H1 (cell line): ENCODE results near the gene NEB. TPM values are rescaled to one million over a fixed set of nuclear protein-coding genes. Genes with fewer than 3 reads are reported as not detected.

Source experiments
- CTCF ChIA-PET: fragments of 300-600 bp; sonication (Branson Sonifier 250); formaldehyde crosslinking; loops from one replicate; lab custom pipeline; 2021; ENCODE audit not compliant: partially characterized antibody; lab: Charles Lee
- POLR2A ChIA-PET: fragments of 300-600 bp; sonication (Branson Sonifier 250); formaldehyde crosslinking; loops from one replicate; lab custom pipeline; 2021; ENCODE audit warnings: inconsistent platforms; ENCODE audit not compliant: partially characterized antibody; lab: Charles Lee
- DNase-seq, 2 experiments: peaks; one replicate each; pipeline versions ENCODE4 v3.0.0 to v3.0.0-alpha.2; 2010 to 2022; ENCODE audit warnings: low spot score in 2 of 2, low read depth in 1 of 2, mixed read lengths in 1 of 2
- FAIRE-seq: peaks from 2 replicates; lab custom pipeline; 2011; peaks lifted over from hg19 to GRCh38; lab: Jason Lieb, UNC
- H2AFZ ChIP-seq: 2 replicates; pipeline ENCODE4 v1.8.1; 2012; ENCODE audit warnings: low read length, inconsistent platforms
- H2AK5ac ChIP-seq: 2 replicates; pipeline ENCODE4 v1.6.1; 2013; ENCODE audit warnings: low read depth, low read length
- H2BK120ac ChIP-seq: replicated peaks from 2 replicates; pipeline ENCODE3; 2013; ENCODE audit warnings: low read depth, low read length, inconsistent platforms
- H2BK12ac ChIP-seq: 2 replicates; pipeline ENCODE4 v1.6.1; 2013; ENCODE audit warnings: low read depth, low read length
- H2BK15ac ChIP-seq: 2 replicates; pipeline ENCODE4 v1.6.1; 2013; ENCODE audit warnings: low read length
- H2BK20ac ChIP-seq: 2 replicates; pipeline ENCODE4 v1.6.1; 2013; ENCODE audit warnings: low read length
- H2BK5ac ChIP-seq: 2 replicates; pipeline ENCODE4 v1.6.1; 2013; ENCODE audit warnings: low read depth, low read length
- H3K14ac ChIP-seq: 2 replicates; pipeline ENCODE4 v1.6.1; 2013; ENCODE audit warnings: inconsistent platforms; ENCODE audit not compliant: insufficient read length
- H3K18ac ChIP-seq: 2 replicates; pipeline ENCODE4 v1.6.1; 2013; ENCODE audit warnings: low read length; ENCODE audit errors: extremely low read depth
- H3K23ac ChIP-seq: 2 replicates; pipeline ENCODE4 v1.6.1; 2013; ENCODE audit warnings: inconsistent platforms; ENCODE audit not compliant: insufficient read length
- H3K23me2 ChIP-seq: 2 replicates; pipeline ENCODE4 v1.6.1; 2013; ENCODE audit warnings: low read depth, low read length
- H3K27ac ChIP-seq: 2 replicates; pipeline ENCODE4 v1.6.1; 2011; ENCODE audit warnings: low read depth, low read length, inconsistent platforms
- H3K27me3 ChIP-seq, 4 experiments: replicated peaks in 1 of 4; 1 replicate in 1 of 4; 2 replicates in 3 of 4; pipeline versions ENCODE4 v1.6.1 to v1.8.1; 2011 to 2013; ENCODE audit warnings: low read length in 3 of 4, mild to moderate bottlenecking in 3 of 4, inconsistent platforms in 2 of 4, mixed read lengths in 2 of 4, moderate library complexity in 1 of 4; ENCODE audit not compliant: control insufficient read depth in 3 of 4, insufficient read depth in 3 of 4; ENCODE audit errors: extremely low read depth in 1 of 4
- H3K36me3 ChIP-seq, 4 experiments: 2 replicates each; pipeline versions ENCODE4 v1.6.1 to v1.8.1; 2011 to 2013; ENCODE audit warnings: mild to moderate bottlenecking in 4 of 4, low read length in 3 of 4, moderate library complexity in 2 of 4, control low read depth in 1 of 4, inconsistent platforms in 1 of 4; ENCODE audit not compliant: insufficient read depth in 4 of 4, control insufficient read depth in 2 of 4
- H3K4ac ChIP-seq: replicated peaks from 2 replicates; pipeline ENCODE3; 2013; ENCODE audit warnings: low read length, low read depth, mixed read lengths, inconsistent platforms; ENCODE audit not compliant: insufficient read length
- H3K4me1 ChIP-seq, 4 experiments: replicated peaks in 1 of 4; 1 replicate in 1 of 4; 2 replicates in 3 of 4; pipeline versions ENCODE4 v1.6.1 to v1.8.1; 2011 to 2013; ENCODE audit warnings: low read length in 3 of 4, inconsistent platforms in 2 of 4, mixed read lengths in 1 of 4; ENCODE audit not compliant: insufficient read depth in 4 of 4, control insufficient read depth in 3 of 4
- H3K4me2 ChIP-seq, 2 experiments: 2 replicates each; pipeline versions ENCODE4 v1.6.1 to v1.8.1; 2011 to 2013; ENCODE audit warnings: low read depth in 2 of 2, low read length in 2 of 2, control low read depth in 1 of 2, inconsistent platforms in 1 of 2, mild to moderate bottlenecking in 1 of 2; ENCODE audit not compliant: insufficient read depth in 1 of 2
- H3K4me3 ChIP-seq, 4 experiments: fragments of 200-600, 300-600 bp in 1 of 4; sonication (generic), shearing (Covaris generic), sonication (Bioruptor Twin) in 1 of 4; 2 replicates each; pipeline versions ENCODE4 v1.5.1 to v1.8.1; 2011 to 2016; ENCODE audit warnings: low read length in 4 of 4, low read depth in 3 of 4, control low read depth in 2 of 4, inconsistent platforms in 2 of 4, mild to moderate bottlenecking in 2 of 4, mixed read lengths in 1 of 4, moderate library complexity in 1 of 4; ENCODE audit not compliant: insufficient read depth in 2 of 4; ENCODE audit errors: extremely low read depth in 1 of 4
- H3K56ac ChIP-seq: replicated peaks from 2 replicates; pipeline ENCODE3; 2013; ENCODE audit warnings: low read depth, mild to moderate bottlenecking, mixed read lengths, low read length, inconsistent platforms; ENCODE audit not compliant: insufficient read length
- H3K79me1 ChIP-seq: 2 replicates; pipeline ENCODE4 v1.6.1; 2013; ENCODE audit warnings: low read depth, low read length, control low read depth
- H3K79me2 ChIP-seq, 2 experiments: 2 replicates each; pipeline versions ENCODE4 v1.6.1 to v1.8.1; 2012 to 2013; ENCODE audit warnings: low read length in 2 of 2, mild to moderate bottlenecking in 2 of 2, inconsistent platforms in 1 of 2; ENCODE audit not compliant: insufficient read depth in 2 of 2, control insufficient read depth in 1 of 2
- H3K9ac ChIP-seq, 4 experiments: replicated peaks in 1 of 4; 1 replicate in 1 of 4; 2 replicates in 3 of 4; pipeline versions ENCODE4 v1.6.1 to v1.8.1; 2011 to 2013; ENCODE audit warnings: low read depth in 3 of 4, low read length in 3 of 4, control low read depth in 2 of 4, mild to moderate bottlenecking in 2 of 4, moderate library complexity in 2 of 4, inconsistent platforms in 1 of 4; ENCODE audit errors: extremely low read depth in 1 of 4
- H3K9me3 ChIP-seq, 2 experiments: 2 replicates each; pipeline versions ENCODE4 v1.6.1 to v1.8.1; 2012 to 2013; ENCODE audit warnings: mild to moderate bottlenecking in 2 of 2, moderate library complexity in 2 of 2, control low read depth in 1 of 2, inconsistent platforms in 1 of 2, low read depth in 1 of 2, low read length in 1 of 2, mixed read lengths in 1 of 2; ENCODE audit not compliant: insufficient read depth in 2 of 2
- H4K20me1 ChIP-seq, 2 experiments: replicated peaks in 1 of 2; 2 replicates each; pipeline versions ENCODE3 to v1.8.1; 2011 to 2013; ENCODE audit warnings: inconsistent platforms in 2 of 2, low read length in 2 of 2, mild to moderate bottlenecking in 1 of 2; ENCODE audit not compliant: insufficient read depth in 2 of 2, control insufficient read depth in 1 of 2
- H4K5ac ChIP-seq: 2 replicates; pipeline ENCODE4 v1.6.1; 2013; ENCODE audit warnings: low read length, low read depth, mixed read lengths, inconsistent platforms; ENCODE audit not compliant: insufficient read length
- H4K8ac ChIP-seq: 2 replicates; pipeline ENCODE4 v1.8.0; 2013; ENCODE audit warnings: mild to moderate bottlenecking, moderate library complexity, low read length, inconsistent platforms; ENCODE audit not compliant: insufficient read depth; ENCODE audit errors: extremely low read depth
- H4K91ac ChIP-seq: replicated peaks from 2 replicates; pipeline ENCODE3; 2013; ENCODE audit warnings: low read length, mixed read lengths, inconsistent platforms; ENCODE audit not compliant: insufficient read length
- ASH2L ChIP-seq: fragments of 200-600, 300-600 bp; sonication (generic); IDR thresholded peaks from one replicate; pipeline ENCODE4 v1.7.1; 2017; ENCODE audit warnings: low read length
- CBX5 ChIP-seq: fragments of 300-800, 300-1000 bp; sonication (generic); IDR thresholded peaks from 2 replicates; pipeline ENCODE4 v1.7.1; 2016; ENCODE audit warnings: antibody characterized with exemption, low read length, low read depth
- KDM1A ChIP-seq: fragments of 200-600, 300-600 bp; sonication (generic); IDR thresholded peaks from 2 replicates; pipeline ENCODE4 v1.7.1; 2016; ENCODE audit warnings: mild to moderate bottlenecking, low read length, borderline replicate concordance
- MAFK ChIP-seq: IDR thresholded peaks from 2 replicates; pipeline ENCODE4 v1.6.1; 2012; ENCODE audit warnings: low read depth, mild to moderate bottlenecking, improper control_type of control experiment, low read length
- PHF8 ChIP-seq: fragments of 200-600 bp; sonication (generic); conservative IDR thresholded peaks from 2 replicates; pipeline ENCODE4 v1.7.1; 2012; ENCODE audit warnings: low read depth, mild to moderate bottlenecking, inconsistent platforms, low read length, moderate library complexity
- RNF2 ChIP-seq: fragments of 200-900, 300-1000 bp; sonication (generic); IDR thresholded peaks from 2 replicates; pipeline ENCODE4 v1.7.1; 2016; ENCODE audit warnings: borderline replicate concordance, low read depth, mild to moderate bottlenecking, antibody characterized with exemption, low read length; ENCODE audit not compliant: poor library complexity, severe bottlenecking; ENCODE audit errors: missing control alignments
- RXRA ChIP-seq: IDR thresholded peaks from 2 replicates; pipeline ENCODE4 v1.6.1; 2011; ENCODE audit warnings: low read depth, mild to moderate bottlenecking, low read length, moderate library complexity; ENCODE audit not compliant: insufficient read depth
- TAF1 ChIP-seq: IDR thresholded peaks from 2 replicates; pipeline ENCODE4 v1.6.1; 2011; ENCODE audit warnings: mild to moderate bottlenecking, low read depth, low read length
- WGBS, 2 experiments: shearing (Covaris generic) in 1 of 2; methylation state at CpG; one replicate each; pipeline versions ENCODE4 v1.1.6 to v1.1.7; 2013 to 2015; ENCODE audit warnings: low lambda C conversion rate in 2 of 2, mixed read lengths in 2 of 2, inconsistent platforms in 1 of 2, low coverage in 1 of 2, missing lambda C conversion rate in 1 of 2; ENCODE audit not compliant: insufficient replicate concordance in 2 of 2, insufficient coverage in 1 of 2, insufficient read length in 1 of 2; ENCODE audit errors: extremely low coverage in 1 of 2, missing lambda C conversion rate in 1 of 2; 5-methylcytosine and 5-hydroxymethylcytosine counted together
- polyA plus RNA-seq, 7 experiments: library from polyadenylated mRNA; depleted of rRNA in 3 of 7; stranded (reverse) in 5 of 7; unstranded in 2 of 7; fragments of >200 nt in 5 of 7; fragments of 200-250 nt in 2 of 7; gene quantifications; 1 replicate in 5 of 7; 2 replicates in 1 of 7; 4 replicates in 1 of 7; pipeline versions ENCODE4 v1.2.1 to v1.2.3, GENCODE V29; 2011 to 2013; ENCODE audit warnings: missing spikeins in 2 of 7, mixed read lengths in 2 of 7
- total RNA-seq: library from RNA; stranded (reverse); fragmentation: NEBNext Ultra II Directional; extraction: Animal tissue kit (Norgen Biotek cat#: 25700); gene quantifications from 2 replicates; pipeline ENCODE4 v1.2.1, GENCODE V29; 2021
- TF ChIP-seq, protein P1 (sequence below): IDR thresholded peaks from 2 replicates; pipeline ENCODE4 v1.6.1; 2011; ENCODE audit warnings: low read length, improper control_type of control experiment

The NEB gene
- total and polyA plus RNA-seq, 2 of the 8 experiments (the other 6 are each of a cell fraction or from before 2014, with no cell fraction given) = 1.4 to 2.5 TPM

- no peaks in the 10 kb centered on the region for H4K20me1 ChIP-seq
- H2BK20ac ChIP-seq = no peak overlapping the region
- ChIA-PET POLR2A (no interaction called here), CTCF (interaction anchor here (1.0 to 1.4 kb wide), 2 partner anchors 9 to 91 kb away, joined by 3 read pairs; no protein-coding TSS in a partner anchor)
- no peak overlapping the region for H2AFZ ChIP-seq
- H3K27me3 ChIP-seq = no peaks in the 10 kb centered on the region
- WGBS, 2 experiments = 89% methylated on average over 3 of the region's 4 CpGs; no CpG with 5 or more reads in 1 of the 2 experiments
- no peak overlapping the region for H3K18ac ChIP-seq
- no peak overlapping the region for H2BK5ac ChIP-seq
- TF ChIP-seq RXRA (no peak), RNF2 (no peak), CBX5 (no peak), TAF1 (no peak), ASH2L (no peak), KDM1A (no peak), PHF8 (no peak), MAFK (no peak)
- TF ChIP-seq, protein P1, sequence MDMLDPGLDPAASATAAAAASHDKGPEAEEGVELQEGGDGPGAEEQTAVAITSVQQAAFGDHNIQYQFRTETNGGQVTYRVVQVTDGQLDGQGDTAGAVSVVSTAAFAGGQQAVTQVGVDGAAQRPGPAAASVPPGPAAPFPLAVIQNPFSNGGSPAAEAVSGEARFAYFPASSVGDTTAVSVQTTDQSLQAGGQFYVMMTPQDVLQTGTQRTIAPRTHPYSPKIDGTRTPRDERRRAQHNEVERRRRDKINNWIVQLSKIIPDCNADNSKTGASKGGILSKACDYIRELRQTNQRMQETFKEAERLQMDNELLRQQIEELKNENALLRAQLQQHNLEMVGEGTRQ = no peak
- no peak overlapping the region for H3K4me2 ChIP-seq
- H3K4ac ChIP-seq = no peak overlapping the region
- no peaks in the 10 kb centered on the region for H3K4me1 ChIP-seq
- H3K23me2 ChIP-seq = peaks cover 1% of the 10 kb centered on the region; the same call in 1 of the 2 replicates
- H2BK12ac ChIP-seq = no peak overlapping the region
- FAIRE-seq (no peak), DNase-seq (no peak)
- H4K91ac ChIP-seq = no peak overlapping the region
- H3K9ac ChIP-seq = no peak overlapping the region
- no peak overlapping the region for H3K27ac ChIP-seq
- H4K5ac ChIP-seq = no peak overlapping the region
- H3K79me1 ChIP-seq = no peaks in the 10 kb centered on the region
- H3K36me3 ChIP-seq = peaks cover 0 to 4% (median 0%) of the 10 kb centered on the region in 4 experiments; a peak in 1 of 8 replicates
- no peak overlapping the region for H4K8ac ChIP-seq
- H2BK120ac ChIP-seq = no peak overlapping the region
- no peak overlapping the region for H3K4me3 ChIP-seq
- H3K56ac ChIP-seq = no peak overlapping the region
- no peak overlapping the region for H2AK5ac ChIP-seq
- no peak overlapping the region for H3K14ac ChIP-seq
- no peaks in the 10 kb centered on the region for H3K9me3 ChIP-seq
- H3K79me2 ChIP-seq = no peaks in the 10 kb centered on the region
- no peak overlapping the region for H3K23ac ChIP-seq
- no peak overlapping the region for H2BK15ac ChIP-seq
Measured at GRCh38 chr2:151781642-151782041, 47.4 kb upstream of the NEB start.
